Epithelial cell of proximal tubule (primary cell): ENCODE data around the gene NFIC. TPM values are rescaled to one million over a fixed set of nuclear protein-coding genes. Genes with fewer than 3 reads are reported as not detected.

ENCODE experiments used
- DNase-seq: peaks from one replicate; pipeline ENCODE4 v3.0.0-alpha.2; 2011; ENCODE audit warnings: low read depth
- H3K4me3 ChIP-seq: 2 replicates; pipeline ENCODE4 v1.5.1; 2011; ENCODE audit warnings: low read depth, mild to moderate bottlenecking, low read length
- CTCF ChIP-seq: conservative IDR thresholded peaks from 2 replicates; pipeline ENCODE4 v1.5.1; 2012; ENCODE audit warnings: low read depth, mild to moderate bottlenecking, low read length
- total RNA-seq: library from RNA; depleted of rRNA; stranded (reverse); fragments of >200 nt; gene quantifications from 2 replicates; pipeline ENCODE4 v1.2.3, GENCODE V29; 2015

Gene NFIC
- total RNA-seq, 1 donor from 2014 or later: 16.8 TPM

DNA sequence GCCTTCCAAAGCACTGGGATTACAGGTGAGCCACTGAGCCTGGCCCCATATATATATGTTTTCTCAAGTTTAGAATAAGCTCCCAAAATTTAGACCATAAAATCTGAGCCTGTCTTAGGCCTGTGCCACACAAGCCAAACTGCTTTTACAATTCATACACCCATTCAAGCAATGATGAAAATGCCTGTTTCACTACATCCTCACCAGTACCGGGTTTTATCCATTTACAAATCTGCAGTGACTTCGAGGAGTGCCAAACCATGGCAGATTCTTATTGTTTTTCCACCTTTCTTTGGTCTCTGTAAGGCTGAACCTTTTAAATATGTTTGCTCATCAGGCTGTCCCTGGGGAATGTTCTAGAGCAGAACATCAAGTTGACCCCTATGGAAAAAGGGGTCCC, 9.6 kb upstream of the NFIC start:
- no peak for TF ChIP-seq CTCF
- no peak for DNase-seq
- no peak overlapping the region for H3K4me3 ChIP-seq

DNA sequence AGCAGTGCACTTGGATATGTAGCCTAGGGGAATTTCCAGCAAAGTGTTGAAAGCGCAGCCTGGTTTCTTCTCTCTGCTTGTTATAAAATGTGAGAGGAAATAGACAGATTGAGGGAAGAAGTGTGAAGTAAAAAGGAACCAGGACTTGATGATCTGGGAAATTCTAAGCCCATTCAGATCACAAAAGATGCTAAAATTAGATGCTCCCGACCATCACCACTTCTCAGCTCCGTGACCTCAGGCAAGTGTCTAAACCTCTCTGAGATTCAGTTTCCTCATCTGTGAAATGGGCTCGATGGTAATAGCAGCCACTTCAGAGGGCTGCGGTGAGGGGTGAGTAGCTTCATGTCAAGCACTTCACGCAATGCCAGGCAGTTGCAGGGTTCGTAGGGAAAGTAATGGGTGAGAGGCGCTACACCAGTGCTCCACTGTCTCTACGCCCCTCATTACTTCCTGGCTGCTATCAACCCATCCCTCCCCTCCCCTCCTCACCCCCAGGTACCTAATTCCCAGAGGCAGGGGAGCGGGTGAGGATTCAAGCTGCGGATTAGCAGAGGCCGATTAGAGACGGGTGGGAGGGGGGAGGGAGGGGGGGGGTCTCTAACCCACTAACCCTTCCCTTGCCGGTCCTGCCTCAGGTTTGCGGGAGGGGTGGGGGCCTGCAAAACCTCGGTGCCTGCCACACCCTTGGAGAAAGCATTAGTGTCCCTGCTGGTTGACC, 9.0 kb upstream of the NFIC start:
- no peak for TF ChIP-seq CTCF
- H3K4me3 ChIP-seq: no peak overlapping the region
- no peak for DNase-seq

DNA sequence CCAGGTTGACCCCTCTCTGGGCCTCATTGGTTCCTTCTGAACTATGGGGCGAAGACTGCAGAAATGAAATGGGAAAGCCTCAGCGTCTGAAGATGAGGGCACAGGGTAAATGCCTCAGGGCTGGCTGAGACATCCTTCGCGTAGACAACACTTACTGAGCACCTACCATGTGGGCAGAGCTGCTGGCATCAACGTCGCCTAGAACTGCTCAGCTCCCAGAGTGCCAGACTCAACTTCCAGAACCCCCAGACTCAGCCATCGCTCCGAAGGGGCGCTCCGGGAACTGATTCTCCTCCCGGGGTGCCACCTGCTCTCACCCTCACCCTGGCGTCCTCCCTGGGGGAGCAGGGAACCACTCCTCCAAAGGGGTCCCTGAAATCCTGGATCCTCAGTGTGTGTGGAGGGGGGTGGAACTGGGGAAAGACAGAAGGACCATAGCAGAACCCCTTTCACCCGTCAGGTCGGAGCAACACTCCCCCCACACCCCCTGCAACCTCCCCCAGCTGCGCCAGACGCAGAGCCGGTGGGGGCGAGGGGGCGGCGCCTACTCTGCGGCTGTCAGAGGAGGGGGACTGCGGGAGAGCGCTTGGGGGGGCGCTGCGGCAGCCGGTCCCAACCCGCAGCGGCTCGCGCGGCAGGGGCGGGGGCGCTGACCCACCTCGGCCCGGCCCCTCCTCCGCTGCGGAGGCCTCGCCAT, 8.2 kb upstream of the NFIC start:
- peak overlapping the region; percentile 60 for H3K4me3 ChIP-seq
- DNase-seq: no peak
- no peak for TF ChIP-seq CTCF

- DNase-seq: no peak
- TF ChIP-seq CTCF: no peak
- H3K4me3 ChIP-seq: peak overlapping the region; percentile 60
Measured at GRCh38 chr19:3358689-3359014, 7.7 kb upstream of the NFIC start.

DNA sequence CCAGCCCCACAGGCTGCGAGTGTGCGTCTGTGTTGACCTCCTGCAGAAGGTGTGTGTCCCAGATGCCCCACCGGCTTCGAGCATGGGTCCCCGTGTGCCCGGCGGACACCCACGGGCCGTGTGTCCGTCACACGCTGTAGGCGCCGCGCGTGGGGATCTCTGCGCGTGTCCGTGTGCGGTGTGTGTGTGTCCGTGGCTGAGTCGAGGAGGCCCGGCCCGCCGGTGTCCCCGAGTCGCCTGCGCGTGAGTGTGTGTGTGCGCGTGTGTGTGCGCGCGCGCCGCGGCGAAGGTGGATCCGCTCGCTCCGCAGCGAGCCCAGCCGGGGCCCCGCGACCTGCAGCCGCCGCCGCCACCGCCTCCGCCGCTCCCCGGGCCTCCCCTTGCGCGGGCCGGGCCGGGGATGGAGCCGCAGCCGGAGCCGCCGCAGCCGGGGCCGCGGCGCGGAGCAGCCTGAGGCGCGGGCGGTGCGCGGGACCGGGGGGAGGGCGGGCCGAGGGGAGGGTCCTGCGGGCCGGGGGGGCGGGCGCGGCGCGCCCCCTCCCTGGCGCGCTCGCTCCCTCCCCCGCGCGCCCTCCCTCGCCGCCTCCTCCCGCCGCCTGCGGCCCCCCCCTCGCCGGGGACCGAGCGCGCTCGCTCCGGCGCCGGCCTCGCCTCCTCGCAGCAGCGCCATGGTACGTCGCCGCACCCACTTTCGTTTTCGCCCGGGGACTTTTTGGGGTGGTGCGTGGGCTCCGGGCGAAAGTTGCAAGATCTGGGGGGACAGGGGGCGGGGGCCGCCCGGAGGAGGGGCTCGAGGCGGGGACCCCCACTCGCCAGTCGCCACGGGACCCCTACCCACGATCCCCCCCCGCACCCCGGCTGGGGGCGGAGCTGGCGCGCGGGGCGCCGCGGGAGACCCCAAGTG, 7.1 kb upstream of the NFIC start:
- no peak for DNase-seq
- H3K4me3 ChIP-seq: peak overlapping the region; percentile 71
- no peak for TF ChIP-seq CTCF

DNA sequence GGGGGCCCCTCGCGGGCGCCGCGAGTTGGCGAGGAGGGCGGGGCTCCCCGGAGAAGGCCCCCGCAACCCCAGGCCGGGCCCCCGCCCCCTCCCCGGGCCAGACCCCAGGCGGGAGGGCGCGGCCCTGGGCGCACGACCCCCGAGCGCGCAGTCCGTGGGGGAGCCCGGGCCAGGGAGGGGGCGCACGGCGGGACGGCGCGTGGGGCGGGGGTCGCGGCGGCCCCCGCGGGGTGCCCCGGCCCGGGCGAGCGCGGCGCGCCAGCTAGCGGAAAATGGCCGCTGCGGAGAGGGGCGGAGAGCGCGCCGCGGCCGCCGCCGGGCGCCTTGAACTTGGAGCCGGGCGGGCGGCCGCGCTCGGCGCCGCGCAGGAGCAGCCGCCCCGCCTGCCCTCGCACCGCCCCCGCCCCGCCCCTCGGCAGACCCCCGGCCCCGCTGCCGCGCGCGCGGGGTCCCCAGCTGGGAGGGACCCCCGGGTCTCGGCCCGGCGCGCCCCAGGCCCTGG, 6.4 kb upstream of the NFIC start:
- TF ChIP-seq CTCF: no peak

More for the DNA sequence above, 6.4 kb upstream of the NFIC start:
- peak overlapping the region; percentile 71 for H3K4me3 ChIP-seq
- DNase-seq: no peak
